Activated CD4-positive, alpha-beta T cell treated with anti-CD3 and anti-CD28 coated beads, Interleukin-2, amount 10 ng/mL, durations not matched to agents 24 days and 14 days (primary cell): ENCODE data around the gene TBX5. TPM values are rescaled to one million over a fixed set of nuclear protein-coding genes. Genes with fewer than 3 reads are reported as not detected.

Source experiments
- DNase-seq: peaks from one replicate; pipeline ENCODE4 v3.0.0; 2022
- H3K27ac Mint-ChIP-seq: one replicate; pipeline ENCODE4 v1.8.0; 2022; ENCODE audit warnings: mild to moderate bottlenecking, mixed read lengths
- H3K27me3 Mint-ChIP-seq: one replicate; pipeline ENCODE4 v1.8.0; 2022; ENCODE audit warnings: mixed read lengths
- H3K36me3 Mint-ChIP-seq: one replicate; pipeline ENCODE4 v1.8.0; 2022; ENCODE audit warnings: low read depth, mild to moderate bottlenecking, mixed read lengths
- H3K4me1 Mint-ChIP-seq: one replicate; pipeline ENCODE4 v1.8.0; 2021; ENCODE audit warnings: mixed read lengths
- H3K4me3 Mint-ChIP-seq: one replicate; pipeline ENCODE4 v1.8.0; 2022; ENCODE audit warnings: mild to moderate bottlenecking, moderate library complexity, mixed read lengths
- H3K9me3 Mint-ChIP-seq: one replicate; pipeline ENCODE4 v1.8.0; 2021; ENCODE audit warnings: mixed read lengths
- intact Hi-C: fragments of 100-400 bp; cut with micrococcal nuclease; formaldehyde crosslinking; loops from one replicate; pipeline ENCODE4 v1.15.1; 2023
- total RNA-seq: library from RNA; stranded (reverse); gene quantifications from 2 replicates; pipeline ENCODE4 v1.2.3, GENCODE V29; 2022

The TBX5 gene
- total RNA-seq, 1 donor from 2014 or later = not detected

- H3K36me3 Mint-ChIP-seq = no peaks in the 10 kb centered on the region
- no peaks in the 10 kb centered on the region for H3K4me1 Mint-ChIP-seq
- H3K27me3 Mint-ChIP-seq = no peaks in the 10 kb centered on the region
- intact Hi-C loops = no loop called here
- H3K9me3 Mint-ChIP-seq = no peaks in the 10 kb centered on the region
- H3K27ac Mint-ChIP-seq = no peak overlapping the region
- H3K4me3 Mint-ChIP-seq = no peak overlapping the region
- no peak for DNase-seq
Measured at GRCh38 chr12:114321524-114321923, 84.4 kb downstream of the TBX5 start.

- DNase-seq = no peak
- H3K4me3 Mint-ChIP-seq = no peak overlapping the region
- H3K4me1 Mint-ChIP-seq = no peaks in the 10 kb centered on the region
- no peak overlapping the region for H3K27ac Mint-ChIP-seq
- intact Hi-C loops = no loop called here
- H3K36me3 Mint-ChIP-seq = no peaks in the 10 kb centered on the region
- H3K9me3 Mint-ChIP-seq = no peaks in the 10 kb centered on the region
- H3K27me3 Mint-ChIP-seq = no peaks in the 10 kb centered on the region
Measured at GRCh38 chr12:114320968-114321367, 85.0 kb downstream of the TBX5 start.

GRCh38 chr12:114320101-114320500 lies 85.8 kb downstream of the TBX5 start:
- Mint-ChIP-seq H3K9me3 (no peaks in the 10 kb centered on the region), H3K27ac (no peak overlapping the region), H3K4me3 (no peak overlapping the region), H3K4me1 (no peaks in the 10 kb centered on the region), H3K36me3 (no peaks in the 10 kb centered on the region), H3K27me3 (no peaks in the 10 kb centered on the region)
- intact Hi-C loops = no loop called here
- no peak for DNase-seq

GRCh38 chr12:114319422-114319821 lies 86.5 kb downstream of the TBX5 start:
- Mint-ChIP-seq H3K27me3 (no peaks in the 10 kb centered on the region), H3K27ac (no peak overlapping the region), H3K4me3 (no peak overlapping the region), H3K4me1 (no peaks in the 10 kb centered on the region), H3K9me3 (no peaks in the 10 kb centered on the region), H3K36me3 (no peaks in the 10 kb centered on the region)
- DNase-seq = no peak
- intact Hi-C loops = no loop called here

GRCh38 chr12:114318984-114319383 lies 87.0 kb downstream of the TBX5 start:
- H3K9me3 Mint-ChIP-seq = no peaks in the 10 kb centered on the region
- H3K36me3 Mint-ChIP-seq = no peaks in the 10 kb centered on the region
- intact Hi-C loops = no loop called here
- no peak for DNase-seq
- H3K27me3 Mint-ChIP-seq = no peaks in the 10 kb centered on the region
- no peaks in the 10 kb centered on the region for H3K4me1 Mint-ChIP-seq
- no peak overlapping the region for H3K27ac Mint-ChIP-seq
- no peak overlapping the region for H3K4me3 Mint-ChIP-seq

- intact Hi-C loops = no loop called here
- H3K36me3 Mint-ChIP-seq = no peaks in the 10 kb centered on the region
- no peaks in the 10 kb centered on the region for H3K27me3 Mint-ChIP-seq
- H3K9me3 Mint-ChIP-seq = no peaks in the 10 kb centered on the region
- no peak overlapping the region for H3K27ac Mint-ChIP-seq
- no peaks in the 10 kb centered on the region for H3K4me1 Mint-ChIP-seq
- no peak for DNase-seq
- H3K4me3 Mint-ChIP-seq = no peak overlapping the region
Measured at GRCh38 chr12:114316076-114316475, 89.9 kb downstream of the TBX5 start.

GRCh38 chr12:114314974-114315720 lies 90.8 kb downstream of the TBX5 start:
- intact Hi-C loops = no loop called here
- no peak overlapping the region for H3K27ac Mint-ChIP-seq
- H3K36me3 Mint-ChIP-seq = no peaks in the 10 kb centered on the region
- H3K27me3 Mint-ChIP-seq = no peaks in the 10 kb centered on the region
- no peaks in the 10 kb centered on the region for H3K9me3 Mint-ChIP-seq
- DNase-seq = no peak
- no peak overlapping the region for H3K4me3 Mint-ChIP-seq
- H3K4me1 Mint-ChIP-seq = no peaks in the 10 kb centered on the region

- Mint-ChIP-seq H3K9me3 (no peaks in the 10 kb centered on the region), H3K4me3 (no peak overlapping the region), H3K27me3 (no peaks in the 10 kb centered on the region), H3K27ac (no peak overlapping the region), H3K4me1 (no peaks in the 10 kb centered on the region), H3K36me3 (no peaks in the 10 kb centered on the region)
- no peak for DNase-seq
- intact Hi-C loops = no loop called here
Measured at GRCh38 chr12:114314403-114314802, 91.5 kb downstream of the TBX5 start.

- Mint-ChIP-seq H3K27me3 (no peaks in the 10 kb centered on the region), H3K9me3 (no peaks in the 10 kb centered on the region), H3K36me3 (no peaks in the 10 kb centered on the region), H3K27ac (no peak overlapping the region), H3K4me3 (no peak overlapping the region), H3K4me1 (no peaks in the 10 kb centered on the region)
- DNase-seq = no peak
- intact Hi-C loops = no loop called here
Measured at GRCh38 chr12:114313910-114314309, 92.0 kb downstream of the TBX5 start.

- Mint-ChIP-seq H3K27me3 (no peaks in the 10 kb centered on the region), H3K4me3 (no peak overlapping the region), H3K9me3 (no peaks in the 10 kb centered on the region), H3K27ac (no peak overlapping the region), H3K4me1 (no peaks in the 10 kb centered on the region), H3K36me3 (no peaks in the 10 kb centered on the region)
- no peak for DNase-seq
- intact Hi-C loops = no loop called here
Measured at GRCh38 chr12:114311974-114312373, 94.0 kb downstream of the TBX5 start.

- H3K4me3 Mint-ChIP-seq = no peak overlapping the region
- H3K36me3 Mint-ChIP-seq = no peaks in the 10 kb centered on the region
- H3K27ac Mint-ChIP-seq = no peak overlapping the region
- no peaks in the 10 kb centered on the region for H3K27me3 Mint-ChIP-seq
- intact Hi-C loops = no loop called here
- DNase-seq = no peak
- no peaks in the 10 kb centered on the region for H3K4me1 Mint-ChIP-seq
- H3K9me3 Mint-ChIP-seq = no peaks in the 10 kb centered on the region
Measured at GRCh38 chr12:114306646-114307045, 99.3 kb downstream of the TBX5 start.

GRCh38 chr12:114305446-114305845 lies 100.5 kb downstream of the TBX5 start:
- Mint-ChIP-seq H3K4me3 (no peak overlapping the region), H3K9me3 (no peaks in the 10 kb centered on the region), H3K4me1 (no peaks in the 10 kb centered on the region), H3K27me3 (no peaks in the 10 kb centered on the region), H3K27ac (no peak overlapping the region), H3K36me3 (no peaks in the 10 kb centered on the region)
- intact Hi-C loops = no loop called here
- DNase-seq = no peak
